ENCODE results near the gene OMP.
"Not testable (repeated sequence)": the region's sequence is repeated elsewhere in the genome, so short reads cannot be mapped to it uniquely, and the experiment has no call there.

Gene OMP

GRCh38 chr11:77102246-77103210 lies at the start of gene OMP:
Gene OMP, plus strand, starts transcription at chr11:77102840. Its CDS starts 0 bp downstream, at chr11:77102840.
- no peak for DNase-seq

GRCh38 chr11:77053217-77054015 lies 49.2 kb upstream of the OMP start:
- DNase-seq = no peak

- no peak for DNase-seq
These were observed 48.6 kb upstream of the OMP start for GRCh38 chr11:77054084-77054483.

- DNase-seq = no peak
These were observed 47.5 kb upstream of the OMP start for GRCh38 chr11:77055101-77055561.

- no peak for DNase-seq
These were observed 46.7 kb upstream of the OMP start for GRCh38 chr11:77055913-77056312.

GRCh38 chr11:77056814-77057402 lies 45.7 kb upstream of the OMP start:
- DNase-seq = no peak

GRCh38 chr11:77057938-77058474 lies 44.6 kb upstream of the OMP start:
- no peak for DNase-seq

GRCh38 chr11:77058900-77059299 lies 43.7 kb upstream of the OMP start:
- DNase-seq = no peak

GRCh38 chr11:77059806-77060205 lies 42.8 kb upstream of the OMP start:
- DNase-seq = no peak

GRCh38 chr11:77060234-77060633 lies 42.4 kb upstream of the OMP start:
- DNase-seq = no peak

GRCh38 chr11:77061258-77061657 lies 41.4 kb upstream of the OMP start:
- not testable (repeated sequence) for DNase-seq

GRCh38 chr11:77062924-77063323 lies 39.7 kb upstream of the OMP start:
- no peak for DNase-seq

GRCh38 chr11:77063407-77063806 lies 39.2 kb upstream of the OMP start:
- no peak for DNase-seq

- DNase-seq = no peak
These were observed 38.8 kb upstream of the OMP start for GRCh38 chr11:77063861-77064260.

- no peak for DNase-seq
These were observed 37.9 kb upstream of the OMP start for GRCh38 chr11:77064648-77065217.

GRCh38 chr11:77065878-77066228 lies 36.8 kb upstream of the OMP start:
- no peak for DNase-seq

- DNase-seq = peak; percentile 83 to 92
These were observed 36.2 kb upstream of the OMP start, which contains the start of gene CAPN5 for GRCh38 chr11:77066229-77067042. Gene CAPN5, plus strand, starts transcription at chr11:77066971. Its CDS starts 17,916 bp downstream, at chr11:77084887.

GRCh38 chr11:77067861-77068443 lies 34.7 kb upstream of the OMP start:
- no peak for DNase-seq

GRCh38 chr11:77068457-77069335 lies 33.9 kb upstream of the OMP start:
- DNase-seq = no peak

GRCh38 chr11:77069336-77069968 lies 33.2 kb upstream of the OMP start:
- peak; percentile 22 to 56 for DNase-seq

All from NCI-H524 (cell line).